SK-MEL-5 (cell line): ENCODE data around the gene GALNT10. TPM values are rescaled to one million over a fixed set of nuclear protein-coding genes. Genes with fewer than 3 reads are reported as not detected.

Experiments used
- DNase-seq: peaks from one replicate; pipeline ENCODE4 v3.0.0-alpha.2; 2016; ENCODE audit warnings: low read depth, low spot score
- in situ Hi-C: cut with HindIII; loops from 2 replicates; pipeline ENCODE4 v1.10.0; 2016; ENCODE audit warnings: low sequenced_read_pairs, high pct_unique_total_duplicates, low pct_unique_long_range_greater_than_20kb
- total RNA-seq: library from RNA; depleted of rRNA; stranded (reverse); fragments of >200 nt; shearing (Covaris generic); gene quantifications from 2 replicates; pipeline ENCODE4 v1.2.3, GENCODE V29; 2014

Gene GALNT10
- total RNA-seq, 1 experiment from 2014 or later = 8.7 TPM

DNA sequence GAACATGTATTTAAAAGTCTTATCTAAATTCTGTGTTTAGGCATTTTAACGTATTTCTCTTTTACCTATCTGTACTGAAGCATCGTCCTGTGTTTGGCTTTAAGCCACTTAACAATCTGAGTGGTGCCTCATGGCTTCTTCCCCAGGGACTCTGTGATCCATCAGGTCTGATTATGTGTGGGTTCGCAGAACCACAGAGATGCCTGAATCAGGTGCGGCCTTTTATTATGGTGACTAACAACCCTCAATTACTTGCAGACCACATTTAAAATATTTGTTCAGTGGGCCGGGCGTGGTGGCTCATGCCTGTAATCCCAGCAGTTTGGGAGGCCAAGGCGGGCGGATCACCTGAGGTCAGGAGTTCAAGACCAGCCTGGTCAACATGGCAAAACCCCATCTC is 215.7 kb downstream of the GALNT10 start:
- DNase-seq = no peak
- in situ Hi-C loops = no loop called here

DNA sequence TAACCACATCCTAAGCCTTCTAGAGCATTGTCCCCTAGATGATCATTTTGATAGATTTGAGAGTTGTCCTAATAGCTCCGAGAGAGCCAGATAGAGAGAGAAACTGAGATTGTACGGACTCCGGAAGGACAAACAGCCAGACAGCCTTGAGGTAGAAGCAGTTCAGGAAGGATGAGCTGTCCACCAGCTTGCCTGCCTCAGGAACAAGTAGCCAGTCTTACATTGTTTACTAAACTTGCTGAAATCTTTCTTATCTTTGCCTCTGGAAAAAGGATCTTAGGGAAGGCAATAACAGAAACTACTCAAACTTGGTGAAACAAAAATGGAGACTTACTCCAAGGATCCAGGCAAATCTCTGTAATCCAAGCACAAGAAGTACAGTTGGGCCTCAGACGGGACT is 216.3 kb downstream of the GALNT10 start:
- DNase-seq = no peak
- in situ Hi-C loops = no loop called here

DNA sequence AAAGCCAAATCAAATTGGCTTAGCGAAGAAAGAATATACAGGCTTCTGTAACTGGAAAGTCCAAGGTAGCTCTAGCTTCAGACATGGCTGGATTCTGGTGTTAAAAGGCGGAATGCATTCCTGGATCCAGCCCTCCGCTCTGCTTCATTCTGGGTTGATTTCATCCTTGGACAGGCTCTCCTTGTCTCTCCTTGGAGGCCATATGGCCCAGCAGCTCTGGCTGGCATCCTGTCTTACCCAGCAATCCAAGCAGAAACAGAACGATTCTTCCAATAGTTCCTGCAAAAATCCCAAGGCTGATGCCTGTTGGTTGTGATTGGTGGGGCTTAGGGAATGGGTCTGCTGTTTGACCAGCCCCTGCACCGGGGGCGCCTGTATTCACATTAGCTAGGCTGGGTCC is 218.3 kb downstream of the GALNT10 start:
- in situ Hi-C loops = no loop called here
- DNase-seq = no peak

DNA sequence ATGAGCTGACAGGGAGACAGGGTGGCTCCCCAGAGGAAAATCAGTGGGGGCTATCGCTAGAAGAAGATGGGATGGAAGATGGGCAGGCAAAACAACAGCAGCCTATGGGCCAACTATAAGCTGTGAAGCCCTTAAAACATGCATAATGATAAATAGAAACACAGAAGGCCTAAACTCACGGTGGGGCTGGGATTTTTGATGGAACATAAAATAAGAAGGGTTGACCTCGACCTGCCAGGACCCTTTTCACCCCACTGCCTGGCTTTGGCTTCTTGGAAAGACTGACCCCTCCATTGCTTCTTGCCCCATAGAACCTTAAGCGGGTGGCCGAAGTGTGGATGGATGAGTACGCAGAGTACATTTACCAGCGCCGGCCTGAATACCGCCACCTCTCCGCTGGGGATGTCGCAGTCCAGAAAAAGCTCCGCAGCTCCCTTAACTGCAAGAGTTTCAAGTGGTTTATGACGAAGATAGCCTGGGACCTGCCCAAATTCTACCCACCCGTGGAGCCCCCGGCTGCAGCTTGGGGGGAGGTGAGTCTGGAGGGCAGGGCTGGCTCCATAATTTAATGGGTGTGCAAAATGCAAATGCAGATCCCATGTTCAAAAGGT is 218.8 kb downstream of the GALNT10 start:
- in situ Hi-C loops = no loop called here
- no peak for DNase-seq

DNA sequence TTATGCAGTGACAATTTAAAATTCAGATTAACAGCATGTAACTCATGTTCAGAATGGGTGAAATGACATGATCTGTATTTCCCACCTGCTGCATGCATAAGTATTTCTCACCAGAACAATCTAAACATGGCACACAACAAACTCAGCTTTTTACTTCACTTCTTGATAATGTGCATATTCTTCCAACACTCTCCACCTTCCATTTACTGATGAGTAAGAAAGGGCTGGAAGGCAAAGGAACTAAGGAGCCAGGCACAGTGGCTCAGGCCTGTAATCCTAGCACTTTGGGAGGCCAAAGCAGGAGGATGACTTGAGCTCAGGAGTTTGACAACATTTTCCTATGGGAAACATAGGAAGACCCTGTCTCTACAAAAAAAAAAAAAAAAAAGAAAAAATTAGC is 219.5 kb downstream of the GALNT10 start:
- in situ Hi-C loops = no loop called here
- no peak for DNase-seq

DNA sequence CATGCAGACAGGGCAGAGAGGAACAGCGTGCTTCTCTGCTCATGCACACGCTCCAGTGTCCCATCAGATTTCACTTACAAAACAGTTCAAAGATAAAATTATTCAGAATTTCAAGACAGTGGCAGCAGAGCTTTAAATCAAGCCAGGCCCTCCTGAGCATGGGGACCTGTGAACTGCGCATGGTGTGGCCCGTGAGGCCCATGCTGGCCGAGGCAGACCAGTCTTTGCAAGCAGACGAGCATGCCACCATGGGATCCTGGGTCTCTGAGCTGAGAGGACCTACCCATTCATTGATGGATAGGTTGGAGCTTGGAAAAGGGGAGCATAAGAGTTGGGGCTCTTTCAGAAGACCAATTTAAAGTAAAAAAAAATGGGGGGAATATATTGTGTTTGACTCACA is 220.3 kb downstream of the GALNT10 start:
- in situ Hi-C loops = no loop called here
- no peak for DNase-seq

DNA sequence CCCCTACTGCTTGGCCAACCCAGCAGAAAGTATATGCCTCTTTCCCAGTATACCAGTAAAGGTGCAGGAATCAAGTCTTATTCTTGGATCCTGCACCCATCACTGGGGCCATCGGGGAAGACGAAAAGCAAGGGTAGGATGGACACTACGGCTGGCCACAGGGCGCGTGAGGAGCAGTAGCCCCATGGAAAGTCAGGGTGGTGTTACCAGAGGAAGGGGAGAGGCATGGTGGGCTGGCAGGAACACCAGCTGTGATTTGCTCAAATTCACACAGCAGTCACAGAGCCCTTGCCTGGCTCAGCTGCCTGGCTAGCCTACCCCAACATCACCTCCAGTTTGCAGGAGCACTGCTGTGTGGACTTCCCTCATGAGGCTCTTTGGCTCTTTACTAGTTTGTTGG is 220.8 kb downstream of the GALNT10 start:
- in situ Hi-C loops = no loop called here

DNA sequence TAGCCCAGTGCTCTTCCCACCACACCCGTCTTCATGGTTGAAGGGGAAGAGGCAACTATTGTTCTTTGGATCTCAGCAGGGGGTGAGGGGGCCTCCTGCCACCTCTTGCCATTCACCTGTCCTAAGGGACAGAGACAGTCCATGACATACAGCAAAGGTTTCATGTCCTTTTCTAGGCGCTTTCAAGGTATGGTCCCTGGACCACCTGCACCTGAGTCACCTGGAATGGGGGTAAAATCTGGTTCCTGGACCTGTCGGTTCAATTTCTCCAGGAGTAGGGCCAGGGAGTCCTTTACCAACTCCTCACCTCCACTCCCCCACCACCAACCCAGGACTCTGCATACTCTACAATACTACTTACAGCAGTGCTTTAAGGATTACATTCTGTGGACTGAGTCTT is 221.8 kb downstream of the GALNT10 start:
- no peak for DNase-seq
- in situ Hi-C loops = no loop called here

More for the DNA sequence above, 220.8 kb downstream of the GALNT10 start:
- DNase-seq = no peak

DNA sequence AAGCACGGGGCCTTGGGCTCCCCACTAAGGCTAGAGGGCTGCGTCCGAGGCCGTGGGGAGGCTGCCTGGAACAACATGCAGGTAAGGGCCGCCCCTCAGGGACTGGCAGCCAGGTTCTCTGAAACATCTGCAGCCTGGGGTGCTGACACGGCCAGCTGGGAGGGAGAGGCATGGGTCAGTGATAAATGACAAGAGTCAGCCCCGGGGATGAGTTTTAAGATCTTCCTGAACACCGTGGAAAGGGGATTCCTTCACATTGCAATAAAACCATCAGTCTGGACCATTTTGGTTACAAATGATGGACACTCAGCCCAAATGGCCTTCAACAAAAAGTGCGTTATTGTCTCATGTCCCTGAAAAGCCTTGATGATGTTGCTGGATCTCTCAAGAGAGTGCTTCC is 222.4 kb downstream of the GALNT10 start:
- in situ Hi-C loops = no loop called here
- DNase-seq = no peak

DNA sequence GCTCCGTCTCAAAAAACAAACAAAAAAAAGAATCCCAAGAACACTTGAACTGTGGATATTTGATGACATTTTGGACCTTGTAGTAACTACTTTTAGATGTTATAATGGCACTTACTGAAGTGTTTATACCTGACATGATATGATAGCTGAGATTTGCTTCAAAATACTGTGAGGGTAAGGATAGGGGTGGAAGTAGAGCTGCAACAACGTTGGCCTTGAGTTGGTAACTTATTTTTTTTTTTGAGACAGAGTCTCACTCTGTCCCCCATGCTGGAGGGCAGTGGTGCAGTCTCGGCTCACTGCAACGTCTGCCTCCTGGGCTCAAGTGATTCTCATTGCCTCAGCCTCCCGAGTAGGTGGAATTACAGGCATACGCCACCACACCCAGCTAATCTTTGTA is 224.6 kb downstream of the GALNT10 start:
- in situ Hi-C loops = no loop called here
- DNase-seq = no peak

DNA sequence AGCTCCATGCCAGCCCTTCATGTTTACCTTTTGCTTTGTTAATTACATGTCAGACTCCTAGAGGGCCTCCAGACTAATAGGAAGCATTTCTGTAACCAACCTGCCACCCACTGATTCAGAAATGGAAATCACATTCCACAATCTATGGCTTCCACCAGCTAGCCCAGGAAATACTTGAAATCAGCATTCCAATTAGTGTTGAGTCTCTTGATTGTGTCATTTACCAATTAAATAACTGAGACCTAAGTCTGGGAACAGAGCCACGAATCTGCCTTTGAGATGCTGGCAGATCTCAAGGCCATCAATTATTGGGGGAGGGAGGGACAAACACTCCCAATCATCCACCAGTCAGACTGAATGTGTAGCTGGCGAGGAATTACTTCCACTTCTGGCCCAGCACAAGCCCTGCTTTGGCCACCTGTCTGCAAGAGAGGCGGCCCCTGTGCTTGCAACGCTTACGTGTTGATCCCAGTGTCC is 227.8 kb downstream of the GALNT10 start:
- in situ Hi-C loops = no loop called here
- DNase-seq = no peak

DNA sequence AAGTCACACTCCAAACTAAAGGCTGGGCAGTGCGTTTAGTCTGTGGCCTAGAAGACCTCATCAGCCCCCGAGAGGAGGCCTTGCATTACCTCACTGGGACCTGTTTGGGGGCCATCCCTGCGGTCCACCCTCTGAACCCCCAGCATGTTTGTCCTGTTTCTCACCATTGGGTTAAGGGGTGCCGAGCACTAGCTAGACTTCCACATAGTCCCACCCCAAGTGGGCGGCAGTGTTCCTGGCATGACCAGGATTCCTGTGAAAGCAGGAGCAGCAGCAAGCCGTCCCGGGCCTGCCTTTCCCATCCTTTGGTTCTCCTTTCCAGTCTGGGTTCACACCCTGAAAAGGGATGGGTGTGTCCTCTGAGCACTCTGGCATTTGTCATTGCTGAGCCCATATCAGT is 228.7 kb downstream of the GALNT10 start:
- in situ Hi-C loops = no loop called here
- DNase-seq = no peak

DNA sequence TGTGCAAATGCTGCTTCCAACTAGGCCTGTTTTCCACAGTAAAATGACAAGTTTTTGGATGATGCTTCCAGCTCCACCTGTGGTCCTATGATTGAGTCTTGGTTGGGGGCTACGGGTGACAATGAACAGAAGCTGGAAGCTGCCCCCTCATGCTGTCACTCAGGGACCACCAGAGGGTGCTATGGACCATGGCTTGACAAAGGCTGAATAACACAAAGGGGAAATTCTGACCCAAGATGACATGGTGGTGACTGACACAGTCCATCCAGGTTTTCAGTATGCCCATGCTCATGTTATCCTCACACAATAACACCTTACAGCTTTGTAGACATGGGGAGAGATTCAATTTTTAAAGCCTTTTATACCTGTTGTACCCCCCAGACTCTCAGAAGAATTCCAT is 231.3 kb downstream of the GALNT10 start:
- DNase-seq = peak; percentile 54
- in situ Hi-C loops = no loop called here

DNA sequence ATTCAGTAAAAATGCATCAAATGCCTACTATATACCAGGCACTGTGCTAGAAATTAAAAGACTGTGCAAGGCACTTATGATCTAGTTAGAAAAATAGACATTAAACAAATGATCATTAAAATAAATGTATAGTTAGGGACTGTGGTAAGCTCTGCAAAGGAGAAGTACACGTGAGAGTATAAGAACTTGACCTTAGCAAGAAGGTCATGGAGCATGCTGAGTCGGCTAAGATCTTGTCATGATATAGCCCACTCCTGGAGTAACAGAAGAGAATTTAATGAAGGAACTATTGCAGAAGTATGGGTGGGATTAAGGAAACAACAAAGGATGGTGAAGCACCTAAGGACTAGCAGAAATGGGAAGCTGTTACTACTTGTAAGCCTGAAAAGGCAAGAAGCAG is 231.8 kb downstream of the GALNT10 start:
- in situ Hi-C loops = no loop called here
- no peak for DNase-seq

DNA sequence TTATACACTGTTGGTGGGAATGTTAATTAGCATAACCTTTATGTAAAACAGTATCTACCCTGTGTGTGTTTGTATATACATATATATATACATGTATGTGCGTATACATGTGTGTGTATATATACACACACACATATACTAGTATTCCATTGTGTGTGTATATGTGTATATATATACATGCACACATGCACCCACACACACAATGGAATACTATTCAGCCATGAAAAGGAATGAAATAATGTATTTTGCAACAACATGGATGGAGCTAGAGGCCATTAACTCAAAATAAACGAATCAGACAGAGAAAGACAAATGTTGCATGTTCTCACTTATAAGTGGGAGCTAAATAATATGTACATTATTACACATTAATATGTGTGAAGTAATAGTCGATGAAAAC is 237.7 kb downstream of the GALNT10 start:
- DNase-seq = no peak
- in situ Hi-C loops = no loop called here

DNA sequence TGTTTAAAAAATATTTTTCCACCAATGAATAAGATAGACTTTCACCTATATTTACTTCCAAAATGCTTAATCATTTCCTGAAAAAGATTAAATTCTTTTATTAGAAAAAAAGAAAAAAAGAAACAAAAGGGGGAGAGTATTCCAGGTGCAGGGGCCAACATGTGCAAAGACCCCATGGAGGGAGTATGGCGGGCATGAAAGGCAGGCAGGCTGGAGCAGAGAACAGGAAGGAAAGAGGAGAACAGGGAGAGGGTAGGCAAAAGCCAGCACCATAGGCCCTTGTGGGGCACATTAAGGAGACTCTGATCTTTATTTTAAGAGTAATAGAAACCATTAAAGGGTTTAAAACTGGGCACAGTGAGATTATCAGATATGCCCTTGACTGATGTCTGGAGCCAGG is 238.8 kb downstream of the GALNT10 start:
- in situ Hi-C loops = no loop called here
- no peak for DNase-seq

DNA sequence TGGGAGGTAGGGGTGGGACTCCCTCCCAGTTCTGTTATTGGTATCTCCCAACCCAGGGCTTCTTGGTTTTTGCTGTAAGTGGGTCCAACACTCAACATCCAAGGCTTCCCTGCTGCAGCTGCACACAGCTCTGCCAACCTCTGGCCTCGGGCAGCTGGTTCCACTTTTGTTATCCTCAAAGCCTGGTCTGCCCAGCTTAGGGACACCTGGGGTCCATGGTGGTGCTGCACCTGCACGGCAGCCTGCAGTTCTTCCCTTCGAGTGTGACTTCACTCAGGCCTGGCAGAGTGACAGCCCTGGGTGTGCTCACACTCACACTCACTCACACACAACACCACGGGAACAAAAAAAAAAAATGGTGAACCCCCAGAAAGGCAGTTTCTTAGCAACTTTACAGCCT is 239.9 kb downstream of the GALNT10 start:
- no peak for DNase-seq
- in situ Hi-C loops = no loop called here

DNA sequence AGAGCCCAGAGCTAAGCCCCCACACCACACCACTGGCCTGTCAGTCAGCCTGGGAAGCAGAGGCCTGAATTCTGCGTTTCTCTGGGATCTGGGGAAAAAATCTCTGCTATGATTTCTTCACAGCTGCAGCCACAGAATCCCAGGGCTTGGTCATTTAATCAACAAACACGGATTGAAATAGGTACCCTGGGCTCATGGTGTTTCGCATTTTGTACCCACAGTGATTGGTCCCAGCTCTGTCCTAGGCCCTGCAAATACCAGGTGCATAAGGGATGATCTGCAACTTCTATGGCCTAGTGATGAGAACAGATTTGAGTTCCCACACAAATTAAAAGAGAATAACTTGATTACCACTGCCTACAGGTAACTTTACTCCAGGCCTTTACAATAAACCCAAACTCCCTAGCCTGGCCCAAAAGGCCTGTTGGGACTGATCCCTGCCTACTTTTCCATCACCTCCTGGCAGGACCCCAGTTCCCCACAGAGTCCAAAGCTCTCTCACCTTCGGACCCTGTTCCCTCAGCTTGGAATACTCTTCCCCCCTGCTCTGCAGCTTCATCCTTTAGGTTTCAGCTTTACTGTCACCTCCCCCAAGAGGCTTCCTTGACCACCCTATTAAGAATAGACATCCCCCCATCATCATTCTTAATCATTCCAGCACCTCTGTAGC is 240.6 kb downstream of the GALNT10 start:
- in situ Hi-C loops = no loop called here

DNA sequence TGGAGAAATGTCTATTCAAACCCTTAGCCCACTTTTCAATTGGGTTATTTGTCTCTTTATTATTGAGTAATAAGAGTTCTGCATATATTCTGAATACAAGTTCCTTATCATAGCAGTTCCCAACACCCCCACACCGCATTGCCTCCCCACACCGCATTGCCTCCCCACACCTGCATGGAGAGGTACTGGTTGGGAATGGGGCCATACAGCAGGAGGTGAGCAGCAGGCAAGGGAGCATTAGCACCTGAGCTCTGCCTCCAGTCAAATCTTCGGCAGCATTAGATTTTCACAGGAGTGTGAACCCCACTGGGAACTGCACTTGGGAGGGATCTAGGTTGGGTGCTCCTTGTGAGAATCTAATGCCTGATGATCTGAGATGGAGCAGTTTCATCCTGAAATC is 244.7 kb downstream of the GALNT10 start:
- no peak for DNase-seq
- in situ Hi-C loops = no loop called here

More for the DNA sequence above, 240.6 kb downstream of the GALNT10 start:
- no peak for DNase-seq
